Vagina (tissue), 2 donors: ENCODE results near the gene KCNIP4. TPM values are rescaled to one million over a fixed set of nuclear protein-coding genes. Genes with fewer than 3 reads are reported as not detected.

ENCODE experiments used
- DNase-seq, 2 donors: peaks; one replicate each; pipeline ENCODE4 v3.0.0-alpha.2; 2017; ENCODE audit errors: extremely low spot score in 2 of 2
- H3K27ac ChIP-seq: fragments of 200-600 bp; sonication (generic); one replicate; pipeline ENCODE4 v1.5.1; 2019
- H3K27me3 ChIP-seq: fragments of 200-600 bp; sonication (generic); one replicate; pipeline ENCODE4 v1.5.1; 2019
- H3K36me3 ChIP-seq, 2 donors: fragments of 200-600 bp; sonication (generic); one replicate each; pipeline ENCODE4 v1.5.1; 2017 to 2019
- H3K4me1 ChIP-seq: fragments of 200-600 bp; sonication (generic); one replicate; pipeline ENCODE4 v1.5.1; 2019
- H3K4me3 ChIP-seq, 2 donors: fragments of 200-600 bp; sonication (generic); 1 replicate in 1 of 2; 2 replicates in 1 of 2; pipeline ENCODE4 v1.5.1; 2016 to 2019
- H3K9me3 ChIP-seq: fragments of 200-600 bp; sonication (generic); one replicate; pipeline ENCODE4 v1.5.1; 2019
- POLR2A ChIP-seq, 2 donors: fragments of 450-650 bp; IDR thresholded peaks; one replicate each; pipeline ENCODE4 v1.6.1; 2017; ENCODE audit warnings: antibody characterized with exemption in 2 of 2, mild to moderate bottlenecking in 2 of 2, moderate library complexity in 2 of 2
- POLR2AphosphoS5 ChIP-seq, 2 donors: sonication (generic); formaldehyde crosslinking; IDR thresholded peaks; one replicate each; pipeline ENCODE4 v1.9.0; 2017; ENCODE audit warnings: antibody characterized with exemption in 2 of 2, mild to moderate bottlenecking in 2 of 2, low read depth in 1 of 2; ENCODE audit not compliant: insufficient read depth in 1 of 2
- intact Hi-C: fragments of 100-400 bp; cut with DNase I; formaldehyde crosslinking; loops from one replicate; pipeline ENCODE4 v1.15.1; 2023
- microRNA-seq: library from miRNA; unstranded; fragments of <30 nt; microRNA quantifications from one replicate; pipeline ENCODE4, GENCODE V29; 2017; ENCODE audit warnings: borderline number of aligned reads, borderline replicate concordance
- total RNA-seq: library from RNA; depleted of rRNA; stranded (reverse); fragments of >200 nt; gene quantifications from one replicate; pipeline ENCODE4 v1.2.3, GENCODE V29; 2016
- TF ChIP-seq, protein P1 (sequence below), 3 experiments: fragments of 450-650 bp in 2 of 3; fragments of 200-600 bp in 1 of 3; sonication (generic) in 1 of 3; IDR thresholded peaks; one replicate each; pipeline ENCODE4 v1.5.1; 2017 to 2019; ENCODE audit warnings: antibody characterized with exemption in 3 of 3, mild to moderate bottlenecking in 2 of 3, moderate library complexity in 2 of 3

KCNIP4 gene
- total RNA-seq, 1 donor from 2014 or later, result not detected

DNA sequence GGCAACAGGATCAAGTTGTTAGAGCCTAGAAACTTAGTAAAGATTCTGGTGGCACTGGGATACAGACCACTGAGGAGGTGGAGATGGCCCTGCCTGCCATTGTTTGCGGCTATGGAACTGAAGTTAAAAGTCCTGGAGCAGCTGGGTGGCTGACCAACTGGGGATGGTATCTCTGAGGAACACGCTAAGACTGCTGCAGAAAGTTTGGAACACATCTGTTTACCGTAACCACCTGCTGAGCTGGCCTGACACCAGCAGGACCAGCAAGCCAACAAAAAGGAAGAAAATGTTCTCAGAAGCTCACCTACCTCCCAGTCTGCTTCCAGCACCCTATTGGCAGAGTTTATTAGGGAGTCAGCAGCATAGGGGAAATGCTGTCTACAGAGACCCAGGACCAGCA, 1265.7 kb downstream of the KCNIP4 start:
- Histone ChIP-seq H3K9me3 (no peaks in the 10 kb centered on the region), H3K27ac (no peak overlapping the region), H3K36me3 (no peaks in the 10 kb centered on the region), H3K4me1 (no peaks in the 10 kb centered on the region), H3K4me3 (no peak overlapping the region), H3K27me3 (no peaks in the 10 kb centered on the region)
- intact Hi-C loops, result loop anchor here (10.0 kb wide), 1 partner anchor 268 kb away; no protein-coding TSS in a partner anchor
- TF ChIP-seq, protein P1, sequence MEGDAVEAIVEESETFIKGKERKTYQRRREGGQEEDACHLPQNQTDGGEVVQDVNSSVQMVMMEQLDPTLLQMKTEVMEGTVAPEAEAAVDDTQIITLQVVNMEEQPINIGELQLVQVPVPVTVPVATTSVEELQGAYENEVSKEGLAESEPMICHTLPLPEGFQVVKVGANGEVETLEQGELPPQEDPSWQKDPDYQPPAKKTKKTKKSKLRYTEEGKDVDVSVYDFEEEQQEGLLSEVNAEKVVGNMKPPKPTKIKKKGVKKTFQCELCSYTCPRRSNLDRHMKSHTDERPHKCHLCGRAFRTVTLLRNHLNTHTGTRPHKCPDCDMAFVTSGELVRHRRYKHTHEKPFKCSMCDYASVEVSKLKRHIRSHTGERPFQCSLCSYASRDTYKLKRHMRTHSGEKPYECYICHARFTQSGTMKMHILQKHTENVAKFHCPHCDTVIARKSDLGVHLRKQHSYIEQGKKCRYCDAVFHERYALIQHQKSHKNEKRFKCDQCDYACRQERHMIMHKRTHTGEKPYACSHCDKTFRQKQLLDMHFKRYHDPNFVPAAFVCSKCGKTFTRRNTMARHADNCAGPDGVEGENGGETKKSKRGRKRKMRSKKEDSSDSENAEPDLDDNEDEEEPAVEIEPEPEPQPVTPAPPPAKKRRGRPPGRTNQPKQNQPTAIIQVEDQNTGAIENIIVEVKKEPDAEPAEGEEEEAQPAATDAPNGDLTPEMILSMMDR (IDR thresholded peaks at IDR 0.05), result no peak
- no peak for TF ChIP-seq POLR2AphosphoS5 (IDR thresholded peaks at IDR 0.05; ENCODE audit: insufficient read depth in 1 of 2, low read depth in 1 of 2)
- TF ChIP-seq POLR2A (IDR thresholded peaks at IDR 0.05), result no peak
- DNase-seq, result no peak

DNA sequence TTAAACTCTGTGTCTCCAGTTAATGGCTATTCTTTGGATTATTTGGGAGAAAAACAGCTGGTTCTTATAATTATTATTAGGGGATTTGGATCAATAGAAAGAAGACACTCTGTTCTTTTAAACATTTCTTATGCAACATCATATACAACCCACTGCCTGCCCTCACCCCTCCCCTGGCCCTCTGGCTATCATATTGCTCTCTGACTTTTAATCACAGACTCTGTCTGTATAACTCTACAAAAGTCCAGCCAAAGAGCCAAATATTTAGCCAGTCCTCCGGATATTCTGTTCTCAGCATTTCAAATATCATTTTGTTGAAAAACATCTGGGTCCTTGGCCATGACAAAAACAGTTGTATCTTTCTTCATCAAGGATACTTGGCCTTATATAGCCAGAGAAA, 1267.3 kb downstream of the KCNIP4 start:
- no peaks in the 10 kb centered on the region for H3K27me3 ChIP-seq
- H3K4me1 ChIP-seq, result no peaks in the 10 kb centered on the region
- intact Hi-C loops, result loop anchor here (10.0 kb wide), 1 partner anchor 266 kb away; no protein-coding TSS in a partner anchor
- DNase-seq, result no peak
- no peaks in the 10 kb centered on the region for H3K9me3 ChIP-seq
- no peak overlapping the region for H3K4me3 ChIP-seq
- TF ChIP-seq, protein P1 (IDR thresholded peaks at IDR 0.05), result no peak
- TF ChIP-seq POLR2AphosphoS5 (IDR thresholded peaks at IDR 0.05; ENCODE audit: insufficient read depth in 1 of 2, low read depth in 1 of 2), result no peak
- no peak for TF ChIP-seq POLR2A (IDR thresholded peaks at IDR 0.05)
- no peaks in the 10 kb centered on the region for H3K36me3 ChIP-seq
- H3K27ac ChIP-seq, result no peak overlapping the region

DNA sequence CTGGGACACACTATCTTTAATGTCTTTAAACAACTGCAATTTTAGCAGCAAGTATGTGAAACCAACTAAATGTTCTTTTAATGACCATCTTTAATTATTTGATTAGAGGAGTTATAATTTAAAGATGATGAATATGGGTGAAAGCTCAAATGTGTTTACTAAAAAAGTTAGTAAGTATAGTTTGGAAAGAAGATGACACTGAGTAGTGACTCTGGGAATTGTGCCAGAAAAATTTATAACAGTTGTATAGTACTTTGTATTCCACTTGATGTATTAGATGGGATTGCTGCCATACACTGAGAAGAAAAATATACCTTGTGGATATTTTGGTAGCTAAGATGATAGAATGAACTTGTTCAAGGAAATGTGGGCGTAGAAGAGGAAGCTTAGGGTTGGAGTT, 1267.8 kb downstream of the KCNIP4 start:
- H3K9me3 ChIP-seq, result no peaks in the 10 kb centered on the region
- no peak overlapping the region for H3K27ac ChIP-seq
- no peak overlapping the region for H3K4me3 ChIP-seq
- no peaks in the 10 kb centered on the region for H3K27me3 ChIP-seq
- DNase-seq, result no peak
- no peaks in the 10 kb centered on the region for H3K36me3 ChIP-seq
- intact Hi-C loops, result loop anchor here (10.0 kb wide), 1 partner anchor 266 kb away; no protein-coding TSS in a partner anchor
- TF ChIP-seq, protein P1 (IDR thresholded peaks at IDR 0.05), result no peak
- TF ChIP-seq POLR2A (IDR thresholded peaks at IDR 0.05) (no peak), POLR2AphosphoS5 (IDR thresholded peaks at IDR 0.05; ENCODE audit: insufficient read depth in 1 of 2, low read depth in 1 of 2) (no peak)
- no peaks in the 10 kb centered on the region for H3K4me1 ChIP-seq

DNA sequence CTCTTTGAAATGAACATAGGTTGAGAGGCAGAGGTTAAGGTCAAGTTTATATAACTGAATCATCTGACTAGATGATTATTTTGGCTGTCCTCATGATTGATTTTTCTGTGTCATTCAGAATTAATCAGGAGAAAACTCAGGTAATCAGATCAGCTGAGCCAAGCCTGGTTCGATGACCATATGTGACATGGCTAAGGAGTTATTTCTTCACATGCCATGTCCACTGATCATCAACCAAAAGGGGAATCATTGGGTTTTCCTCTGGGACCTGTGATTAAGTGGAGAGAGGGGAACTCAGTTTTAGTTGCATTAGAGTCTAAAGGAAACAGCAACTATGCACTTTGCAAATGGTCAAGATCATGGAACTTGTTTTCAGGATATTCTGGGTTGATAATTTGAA, 1268.6 kb downstream of the KCNIP4 start:
- TF ChIP-seq POLR2A (IDR thresholded peaks at IDR 0.05) (no peak), POLR2AphosphoS5 (IDR thresholded peaks at IDR 0.05; ENCODE audit: insufficient read depth in 1 of 2, low read depth in 1 of 2) (no peak)
- TF ChIP-seq, protein P1 (IDR thresholded peaks at IDR 0.05), result no peak
- no peaks in the 10 kb centered on the region for H3K27me3 ChIP-seq
- intact Hi-C loops, result loop anchor here (10.0 kb wide), 1 partner anchor 265 kb away; no protein-coding TSS in a partner anchor
- H3K9me3 ChIP-seq, result no peaks in the 10 kb centered on the region
- no peaks in the 10 kb centered on the region for H3K4me1 ChIP-seq
- no peak overlapping the region for H3K27ac ChIP-seq
- no peak for DNase-seq
- no peak overlapping the region for H3K4me3 ChIP-seq
- H3K36me3 ChIP-seq, result no peaks in the 10 kb centered on the region

Small RNAs within 50 kb of the gene (microRNA-seq; reads per million reads assigned to microRNA genes)
- 6.2 reads per million, percentile 9 among the genes with 10 or more reads in this experiment for gene MIR7978
